CD4-positive, alpha-beta T cell (primary cell): Measurements from ENCODE around the gene NEGR1. TPM values are rescaled to one million over a fixed set of nuclear protein-coding genes. Genes with fewer than 3 reads are reported as not detected.

ENCODE experiments used
- ATAC-seq: fragments of 200-7000 bp; cut with Tn5 transposase; one replicate; pipeline ENCODE4 v1.10.0; 2022; ENCODE audit warnings: mild to moderate bottlenecking; ENCODE audit not compliant: poor library complexity
- CTCF ChIA-PET: fragments of 350-600 bp; sonication (Branson Sonifier 250); formaldehyde crosslinking; loops from one replicate; lab custom pipeline; 2021; ENCODE audit warnings: antibody characterized with exemption, inconsistent platforms; lab: Charles Lee
- POLR2A ChIA-PET: fragments of 350-600 bp; sonication (Branson Sonifier 250); formaldehyde crosslinking; loops from one replicate; lab custom pipeline; 2021; ENCODE audit warnings: antibody characterized with exemption, inconsistent platforms; lab: Charles Lee
- DNase-seq, 14 experiments: peaks; one replicate each; pipeline ENCODE4 v3.0.0-alpha.2; 2013 to 2020; ENCODE audit warnings: mixed read lengths in 2 of 14
- H3K27ac ChIP-seq, 2 donors: one replicate each; pipeline versions ENCODE4 v1.5.1 to v1.7.0; 2013; ENCODE audit warnings: low read length in 2 of 2, low read depth in 1 of 2, mild to moderate bottlenecking in 1 of 2
- H3K27me3 ChIP-seq, 2 experiments: 1 replicate in 1 of 2; 2 replicates in 1 of 2; pipeline versions ENCODE4 v1.6.1 to v1.7.0; 2013; ENCODE audit warnings: low read length in 2 of 2, control low read depth in 1 of 2, mild to moderate bottlenecking in 1 of 2, moderate library complexity in 1 of 2; ENCODE audit not compliant: insufficient read depth in 2 of 2, control insufficient read depth in 1 of 2
- H3K36me3 ChIP-seq: one replicate; pipeline ENCODE4 v1.6.1; 2013; ENCODE audit warnings: low read length, control low read depth; ENCODE audit not compliant: insufficient read depth
- H3K4me1 ChIP-seq: one replicate; pipeline ENCODE4 v1.6.1; 2013; ENCODE audit warnings: low read length, control low read depth; ENCODE audit not compliant: insufficient read depth
- H3K4me3 ChIP-seq: one replicate; pipeline ENCODE4 v1.5.1; 2013; ENCODE audit warnings: mild to moderate bottlenecking, low read length, moderate library complexity
- H3K9me3 ChIP-seq, 2 experiments: 1 replicate in 1 of 2; 2 replicates in 1 of 2; pipeline versions ENCODE4 v1.6.1 to v1.7.0; 2013; ENCODE audit warnings: low read length in 2 of 2, mild to moderate bottlenecking in 2 of 2, control low read depth in 1 of 2, moderate library complexity in 1 of 2; ENCODE audit not compliant: control insufficient read depth in 1 of 2, insufficient read depth in 1 of 2
- H3K27ac Mint-ChIP-seq: one replicate; pipeline ENCODE4 v1.8.0; 2020; ENCODE audit warnings: mixed read lengths
- H3K27me3 Mint-ChIP-seq: one replicate; pipeline ENCODE4 v1.8.0; 2021; ENCODE audit warnings: mixed read lengths
- H3K36me3 Mint-ChIP-seq: one replicate; pipeline ENCODE4 v1.8.0; 2021; ENCODE audit warnings: low read depth, mixed read lengths
- H3K4me1 Mint-ChIP-seq: one replicate; pipeline ENCODE4 v1.8.0; 2021; ENCODE audit warnings: low read depth, mixed read lengths
- H3K4me3 Mint-ChIP-seq: one replicate; pipeline ENCODE4 v1.8.0; 2020; ENCODE audit warnings: mild to moderate bottlenecking, mixed read lengths
- H3K9me3 Mint-ChIP-seq: one replicate; pipeline ENCODE4 v1.8.0; 2020; ENCODE audit warnings: mixed read lengths
- intact Hi-C, 2 experiments: fragments of 100-400 bp; cut with DNase I in 1 of 2; cut with micrococcal nuclease in 1 of 2; formaldehyde crosslinking; loops; one replicate each; pipeline versions ENCODE4 v1.15.1 to v1.9.0; 2023 to 2025; cut with DNase I, micrococcal nuclease
- total RNA-seq, 174 experiments: library from RNA in 2 of 174; stranded (reverse) in 2 of 174; gene quantifications; one replicate each; pipeline ENCODE4 v1.2.3 and lab custom pipeline; 2021 to 2026
- TF ChIP-seq, protein P1 (sequence below): fragments of 200-600 bp; IDR thresholded peaks from one replicate; pipeline ENCODE4 v1.8.0; 2022; ENCODE audit warnings: antibody characterized with exemption, mild to moderate bottlenecking

Gene NEGR1
- total RNA-seq, 2 experiments from 2014 or later: 0.03 TPM

DNA sequence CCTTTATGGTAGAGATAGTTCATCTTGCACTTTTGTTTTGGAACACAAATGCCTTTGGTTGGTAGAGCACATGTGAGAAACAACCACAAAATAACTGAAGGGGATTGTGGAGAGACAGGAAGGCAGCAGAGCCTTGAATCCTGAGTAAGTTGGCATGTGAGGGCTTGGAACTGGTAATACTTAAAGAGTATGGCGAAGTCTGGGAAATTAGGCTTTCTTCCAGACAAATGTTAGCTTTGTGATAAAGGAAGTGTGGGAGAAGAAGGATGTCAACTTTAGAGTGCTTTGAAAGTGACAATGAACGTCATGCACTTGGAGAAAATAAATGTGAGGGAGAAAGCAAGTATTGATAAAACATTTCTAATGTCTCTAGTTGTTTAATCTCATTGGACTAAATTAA is 725.2 kb downstream of the NEGR1 start:
- no peaks in the 10 kb centered on the region for H3K27me3 ChIP-seq
- DNase-seq (no peak), ATAC-seq (no peak)
- ChIA-PET POLR2A (no interaction called here), CTCF (interaction anchor here (1.5 kb wide), 1 partner anchor 9 kb away, joined by 4 read pairs; no protein-coding TSS in a partner anchor)
- Mint-ChIP-seq H3K36me3 (no peaks in the 10 kb centered on the region), H3K27me3 (no peaks in the 10 kb centered on the region), H3K27ac (no peak overlapping the region), H3K4me3 (no peak overlapping the region), H3K4me1 (no peaks in the 10 kb centered on the region), H3K9me3 (no peaks in the 10 kb centered on the region)
- intact Hi-C loops: no loop called here
- no peaks in the 10 kb centered on the region for H3K4me1 ChIP-seq
- no peak overlapping the region for H3K4me3 ChIP-seq
- H3K36me3 ChIP-seq: no peaks in the 10 kb centered on the region
- H3K9me3 ChIP-seq: no peaks in the 10 kb centered on the region
- no peak overlapping the region for H3K27ac ChIP-seq
- TF ChIP-seq, protein P1, sequence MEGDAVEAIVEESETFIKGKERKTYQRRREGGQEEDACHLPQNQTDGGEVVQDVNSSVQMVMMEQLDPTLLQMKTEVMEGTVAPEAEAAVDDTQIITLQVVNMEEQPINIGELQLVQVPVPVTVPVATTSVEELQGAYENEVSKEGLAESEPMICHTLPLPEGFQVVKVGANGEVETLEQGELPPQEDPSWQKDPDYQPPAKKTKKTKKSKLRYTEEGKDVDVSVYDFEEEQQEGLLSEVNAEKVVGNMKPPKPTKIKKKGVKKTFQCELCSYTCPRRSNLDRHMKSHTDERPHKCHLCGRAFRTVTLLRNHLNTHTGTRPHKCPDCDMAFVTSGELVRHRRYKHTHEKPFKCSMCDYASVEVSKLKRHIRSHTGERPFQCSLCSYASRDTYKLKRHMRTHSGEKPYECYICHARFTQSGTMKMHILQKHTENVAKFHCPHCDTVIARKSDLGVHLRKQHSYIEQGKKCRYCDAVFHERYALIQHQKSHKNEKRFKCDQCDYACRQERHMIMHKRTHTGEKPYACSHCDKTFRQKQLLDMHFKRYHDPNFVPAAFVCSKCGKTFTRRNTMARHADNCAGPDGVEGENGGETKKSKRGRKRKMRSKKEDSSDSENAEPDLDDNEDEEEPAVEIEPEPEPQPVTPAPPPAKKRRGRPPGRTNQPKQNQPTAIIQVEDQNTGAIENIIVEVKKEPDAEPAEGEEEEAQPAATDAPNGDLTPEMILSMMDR: no peak

- no peak overlapping the region for H3K4me3 ChIP-seq
- ChIA-PET POLR2A (no interaction called here), CTCF (interaction anchor here (1.4 kb wide), 1 partner anchor 9 kb away, joined by 4 read pairs; no protein-coding TSS in a partner anchor)
- H3K4me1 Mint-ChIP-seq: no peaks in the 10 kb centered on the region
- no peaks in the 10 kb centered on the region for H3K36me3 ChIP-seq
- H3K27ac ChIP-seq: no peak overlapping the region
- H3K4me1 ChIP-seq: no peaks in the 10 kb centered on the region
- intact Hi-C loops: no loop called here
- H3K9me3 ChIP-seq: no peaks in the 10 kb centered on the region
- no peaks in the 10 kb centered on the region for H3K27me3 ChIP-seq
- ATAC-seq: no peak
- TF ChIP-seq, protein P1: no peak
- H3K36me3 Mint-ChIP-seq: no peaks in the 10 kb centered on the region
- no peaks in the 10 kb centered on the region for H3K9me3 Mint-ChIP-seq
- DNase-seq: no peak
- H3K27me3 Mint-ChIP-seq: no peaks in the 10 kb centered on the region
- no peak overlapping the region for H3K4me3 Mint-ChIP-seq
- no peak overlapping the region for H3K27ac Mint-ChIP-seq
Measured at GRCh38 chr1:71548398-71548890, 733.9 kb downstream of the NEGR1 start.

- H3K36me3 Mint-ChIP-seq: no peaks in the 10 kb centered on the region
- no peak overlapping the region for H3K4me3 Mint-ChIP-seq
- H3K9me3 Mint-ChIP-seq: peaks cover 1% of the 10 kb centered on the region
- Histone ChIP-seq H3K27ac (no peak overlapping the region), H3K36me3 (no peaks in the 10 kb centered on the region), H3K27me3 (no peaks in the 10 kb centered on the region), H3K9me3 (no peaks in the 10 kb centered on the region), H3K4me3 (no peak overlapping the region), H3K4me1 (no peaks in the 10 kb centered on the region)
- ATAC-seq (no peak), DNase-seq (no peak)
- ChIA-PET POLR2A (no interaction called here), CTCF (no interaction called here)
- H3K4me1 Mint-ChIP-seq: no peaks in the 10 kb centered on the region
- TF ChIP-seq, protein P1: no peak
- intact Hi-C loops: no loop called here
- H3K27me3 Mint-ChIP-seq: no peaks in the 10 kb centered on the region
- H3K27ac Mint-ChIP-seq: no peak overlapping the region
Measured at GRCh38 chr1:71542155-71542554, 740.2 kb downstream of the NEGR1 start.
